Measurements from ENCODE around the gene ABCA8. TPM values are rescaled to one million over a fixed set of nuclear protein-coding genes. Genes with fewer than 3 reads are reported as not detected.

ABCA8 gene
- total RNA-seq, 1 experiment from 2014 or later, result not detected

DNA sequence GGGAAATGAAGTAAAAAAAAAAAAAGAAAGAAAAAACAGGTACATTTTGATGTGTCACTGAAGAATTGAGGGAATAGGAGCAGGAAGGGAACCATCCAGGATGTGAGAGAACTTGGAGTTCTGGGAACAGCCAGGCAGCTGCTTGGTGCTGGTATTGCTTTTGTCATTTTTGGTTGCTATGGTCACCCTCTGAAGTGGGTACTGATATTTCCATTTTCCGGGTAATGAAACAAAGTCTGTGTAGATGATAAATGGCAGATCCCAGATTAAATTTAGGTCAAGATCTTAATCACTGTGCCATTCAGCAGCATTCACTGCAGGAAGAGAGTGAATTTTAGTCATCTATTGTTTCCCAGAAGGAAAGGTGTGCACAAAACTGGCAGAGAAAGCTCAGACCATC is 93.6 kb downstream of the ABCA8 start:
- Mint-ChIP-seq H3K27me3 (ENCODE audit: low read depth) (no peaks in the 10 kb centered on the region), H3K4me1 (no peaks in the 10 kb centered on the region), H3K9me3 (peaks cover 3 to 4% of the 10 kb centered on the region in 2 experiments; a peak in 4 of 5 replicates), H3K27ac (no peak overlapping the region), H3K36me3 (ENCODE audit: insufficient read depth in 1 of 3, low read depth in 3 of 3) (no peaks in the 10 kb centered on the region; a peak in 1 of 7 replicates), H3K4me3 (no peak overlapping the region)
- Histone ChIP-seq H2BK120ac (ENCODE audit: low read depth, low read length, poor library complexity, severe bottlenecking) (no peak overlapping the region), H3K4ac (ENCODE audit: low read depth, low read length) (no peak overlapping the region), H4K5ac (ENCODE audit: insufficient read length, low read depth, low read length) (no peak overlapping the region), H3K79me1 (ENCODE audit: insufficient read depth, low read depth, low read length, poor library complexity, severe bottlenecking) (no peaks in the 10 kb centered on the region), H3K23me2 (ENCODE audit: insufficient read length, low read depth, low read length, poor library complexity, severe bottlenecking) (no peaks in the 10 kb centered on the region), H4K91ac (ENCODE audit: insufficient read length, low read depth, low read length) (no peak overlapping the region), H4K20me1 (ENCODE audit: control insufficient read depth, insufficient read depth, insufficient read length) (no peaks in the 10 kb centered on the region), H2BK20ac (ENCODE audit: low read depth, low read length, poor library complexity, severe bottlenecking) (no peak overlapping the region), H3K9ac (ENCODE audit: extremely low read depth, insufficient read length, low read length) (no peak overlapping the region), H3K14ac (ENCODE audit: insufficient read depth, low read length) (no peak overlapping the region), H4K8ac (replicated peaks; ENCODE audit: insufficient read length, low read depth, low read length) (no peak overlapping the region), H2AFZ (ENCODE audit: low read length) (no peak overlapping the region), H3K56ac (ENCODE audit: insufficient read length, low read depth, low read length) (no peak overlapping the region), H3K79me2 (ENCODE audit: insufficient read depth, low read length) (no peaks in the 10 kb centered on the region), H2AK5ac (ENCODE audit: insufficient read length, low read length) (no peak overlapping the region), H3K4me1 (ENCODE audit: insufficient read depth, low read length) (no peaks in the 10 kb centered on the region), H3K18ac (ENCODE audit: insufficient read length, low read depth, low read length) (no peak overlapping the region), H2BK15ac (ENCODE audit: low read depth, low read length) (no peak overlapping the region), H3K27ac (ENCODE audit: insufficient read length, low read depth, low read length) (no peak overlapping the region), H3K9me3 (ENCODE audit: control insufficient read depth, low read depth, low read length) (no peaks in the 10 kb centered on the region), H3K27me3 (ENCODE audit: insufficient read depth, low read length) (no peaks in the 10 kb centered on the region), H2BK12ac (ENCODE audit: insufficient read length, low read depth, low read length) (no peak overlapping the region), H3K23ac (ENCODE audit: insufficient read length, low read depth, low read length) (no peak overlapping the region), H2BK5ac (ENCODE audit: insufficient read length, low read length) (no peak overlapping the region), H3T11ph (ENCODE audit: low read length) (no peak overlapping the region), H3K4me2 (ENCODE audit: insufficient read depth, insufficient read length, low read length) (no peak overlapping the region)
- TF ChIP-seq, protein P1, sequence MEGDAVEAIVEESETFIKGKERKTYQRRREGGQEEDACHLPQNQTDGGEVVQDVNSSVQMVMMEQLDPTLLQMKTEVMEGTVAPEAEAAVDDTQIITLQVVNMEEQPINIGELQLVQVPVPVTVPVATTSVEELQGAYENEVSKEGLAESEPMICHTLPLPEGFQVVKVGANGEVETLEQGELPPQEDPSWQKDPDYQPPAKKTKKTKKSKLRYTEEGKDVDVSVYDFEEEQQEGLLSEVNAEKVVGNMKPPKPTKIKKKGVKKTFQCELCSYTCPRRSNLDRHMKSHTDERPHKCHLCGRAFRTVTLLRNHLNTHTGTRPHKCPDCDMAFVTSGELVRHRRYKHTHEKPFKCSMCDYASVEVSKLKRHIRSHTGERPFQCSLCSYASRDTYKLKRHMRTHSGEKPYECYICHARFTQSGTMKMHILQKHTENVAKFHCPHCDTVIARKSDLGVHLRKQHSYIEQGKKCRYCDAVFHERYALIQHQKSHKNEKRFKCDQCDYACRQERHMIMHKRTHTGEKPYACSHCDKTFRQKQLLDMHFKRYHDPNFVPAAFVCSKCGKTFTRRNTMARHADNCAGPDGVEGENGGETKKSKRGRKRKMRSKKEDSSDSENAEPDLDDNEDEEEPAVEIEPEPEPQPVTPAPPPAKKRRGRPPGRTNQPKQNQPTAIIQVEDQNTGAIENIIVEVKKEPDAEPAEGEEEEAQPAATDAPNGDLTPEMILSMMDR (conservative IDR thresholded peaks at IDR 0.05), result no peak
- no CpG with 5 or more reads among the region's 1 CpG for WGBS (ENCODE audit: extremely low coverage, insufficient read length, low lambda C conversion rate)
- DNase-seq, result no peak

Measured in H9 (cell line).